Esophagus squamous epithelium (tissue), 4 donors: ENCODE results near the gene HOXD13.

Experiments
- CTCF ChIP-seq, 6 experiments: fragments of 450-650 bp in 4 of 6; fragments of 200-600 bp in 2 of 6; sonication (generic) in 2 of 6; IDR thresholded peaks; one replicate each; pipeline ENCODE4 v1.5.1; 2016 to 2019; ENCODE audit warnings: antibody characterized with exemption in 6 of 6, mild to moderate bottlenecking in 4 of 6, moderate library complexity in 4 of 6
- POLR2A ChIP-seq, 4 donors: fragments of 450-650 bp; IDR thresholded peaks; one replicate each; pipeline ENCODE4 v1.6.1; 2017; ENCODE audit warnings: antibody characterized with exemption in 4 of 4, mild to moderate bottlenecking in 4 of 4, moderate library complexity in 3 of 4

- no peak for TF ChIP-seq CTCF (IDR thresholded peaks at IDR 0.05)
- TF ChIP-seq POLR2A (IDR thresholded peaks at IDR 0.05) = no peak
Measured at GRCh38 chr2:176114930-176115625, 22.6 kb downstream of the HOXD13 start.
